NCI-H774 (cell line): ENCODE results near the gene UGT1A4.

Experiments
- DNase-seq: peaks from one replicate; lab custom pipeline; 2025; lab: John Stamatoyannopoulos, UW

UGT1A4 gene

DNA sequence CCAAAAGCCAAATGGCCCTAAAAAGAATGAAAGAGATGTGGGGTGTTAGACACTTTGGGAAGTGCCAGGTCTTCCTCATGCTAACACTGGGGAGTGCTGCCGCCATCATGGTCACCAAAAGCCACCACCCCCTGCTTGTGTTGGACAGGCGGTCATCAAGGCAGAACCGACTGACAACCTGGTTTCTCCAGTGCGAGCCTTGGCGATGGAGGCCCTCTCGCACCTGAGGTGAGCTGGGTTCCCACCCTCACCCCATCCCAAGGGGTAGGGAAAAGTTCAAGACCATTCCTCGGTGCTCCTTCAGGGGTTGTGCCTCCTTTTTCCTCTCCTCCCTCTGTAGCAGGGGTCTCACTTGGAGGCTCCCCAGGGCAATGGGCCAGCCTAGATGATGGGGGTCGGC, 93.2 kb downstream of the UGT1A4 start:
- no peak for DNase-seq

DNA sequence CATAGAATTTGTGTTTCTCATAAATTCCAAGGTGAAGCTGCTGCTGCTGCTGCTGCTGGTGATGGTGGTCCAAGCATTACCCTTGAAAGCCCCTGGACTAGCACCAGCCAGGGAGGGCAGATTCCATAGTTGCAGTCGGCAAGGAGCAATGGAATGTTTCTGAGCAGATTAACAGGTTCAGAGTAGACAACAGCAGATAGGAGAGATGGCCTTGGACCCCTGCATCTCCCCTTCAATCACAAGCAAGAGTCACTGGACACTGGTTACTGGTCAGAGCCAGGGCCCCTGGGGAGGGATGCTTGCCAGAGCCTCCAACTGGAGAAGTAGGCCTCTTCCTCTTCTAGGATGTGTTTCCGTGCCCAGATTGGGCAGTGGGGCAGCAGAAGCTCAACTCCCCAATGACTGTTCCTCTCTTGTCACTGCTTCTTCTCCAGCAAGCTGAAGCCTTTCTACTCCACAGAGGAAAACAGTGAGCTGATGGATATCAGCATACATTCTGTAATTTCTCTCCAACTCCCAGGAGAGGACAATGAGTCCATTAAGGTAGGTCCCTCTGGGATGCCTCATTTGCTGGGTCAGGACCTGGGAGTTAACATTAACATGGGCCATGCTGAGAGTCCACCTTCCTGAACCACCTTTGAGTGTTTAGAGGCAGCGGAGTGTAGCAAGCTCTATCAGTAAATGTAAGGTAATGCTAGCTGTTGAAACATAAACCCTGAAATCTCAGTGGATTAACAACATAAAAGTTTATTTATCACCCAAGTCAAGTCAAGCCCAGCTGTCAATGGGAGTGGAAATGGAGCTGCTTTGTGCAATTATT, 94.9 kb downstream of the UGT1A4 start:
- no peak for DNase-seq

DNA sequence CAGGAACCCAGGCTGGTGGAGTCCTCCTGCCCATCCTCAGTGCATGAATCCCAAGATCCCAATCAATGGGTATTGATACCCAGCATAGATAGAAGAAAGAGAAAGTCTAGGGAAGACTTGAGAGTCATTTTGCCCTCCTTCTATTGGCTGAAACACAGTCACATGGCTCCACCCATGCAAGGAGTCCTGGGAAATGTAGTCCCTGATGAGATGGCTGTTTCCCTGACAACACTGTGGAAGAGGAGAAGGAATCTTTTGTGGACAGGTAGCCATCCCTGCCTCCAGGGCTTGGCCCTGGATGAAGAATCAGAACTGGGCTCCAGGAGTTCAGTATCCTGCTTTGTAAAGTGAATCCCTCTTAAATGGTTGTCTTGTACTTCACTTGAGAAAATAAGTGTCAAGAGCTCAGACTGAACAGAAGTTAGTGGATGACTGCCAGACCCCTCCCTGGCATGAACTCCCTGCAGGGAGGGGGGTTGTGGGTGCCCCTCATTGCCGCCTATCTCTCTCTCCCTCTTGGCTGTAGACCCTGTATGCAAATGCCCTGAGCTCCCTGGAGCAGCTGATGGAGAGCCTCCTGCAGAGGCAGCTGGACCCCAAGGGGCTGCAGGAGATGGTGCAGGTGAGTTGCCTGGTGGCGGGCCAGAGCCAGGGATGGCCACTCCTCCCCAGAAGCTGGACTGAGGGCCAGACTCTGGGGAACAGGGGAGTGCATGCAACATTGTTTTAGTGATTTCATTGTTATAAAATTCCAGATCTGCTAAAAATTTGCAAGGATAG, 95.7 kb downstream of the UGT1A4 start:
- DNase-seq, result no peak

DNA sequence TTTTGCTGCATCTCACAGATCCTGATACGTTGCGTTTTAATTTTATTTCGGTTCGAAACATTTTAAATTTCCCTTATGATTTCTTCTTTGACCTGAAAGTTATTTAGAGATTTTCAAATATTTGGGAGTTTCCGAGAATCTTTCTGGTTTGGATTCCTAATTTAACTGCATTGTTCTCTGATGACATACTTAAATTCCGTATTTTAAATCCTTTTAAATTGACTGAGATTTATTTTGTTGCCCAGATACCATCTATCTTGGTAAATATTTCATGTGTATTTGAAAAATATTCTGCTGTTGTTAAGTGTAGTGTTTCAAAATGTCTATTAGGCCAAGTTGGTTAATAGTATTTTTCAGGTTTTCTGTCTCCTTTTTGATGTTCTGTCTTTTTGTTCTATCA, 97.3 kb downstream of the UGT1A4 start:
- no peak for DNase-seq

- DNase-seq, result no peak
Measured at GRCh38 chr2:233816334-233816733, 97.8 kb downstream of the UGT1A4 start.

DNA sequence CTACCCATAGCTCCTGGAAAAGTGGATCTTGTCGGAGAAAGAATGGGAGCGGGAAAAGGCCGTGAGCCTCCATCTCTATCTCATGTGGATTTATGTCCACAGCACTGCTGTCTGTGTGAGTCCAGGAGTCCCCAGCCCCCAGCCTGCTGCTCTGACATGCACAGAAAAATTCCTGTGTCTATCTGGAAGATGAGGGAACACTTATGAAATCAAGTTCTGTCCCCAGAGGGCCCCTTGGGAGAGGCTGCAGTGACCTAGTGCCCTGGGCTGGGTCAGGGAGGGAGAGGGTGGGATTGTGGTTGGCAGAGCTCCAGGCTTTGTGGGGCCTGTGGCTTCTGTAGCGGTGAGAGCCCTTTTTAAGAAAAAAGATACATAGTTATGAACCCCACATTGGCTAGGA, 98.2 kb downstream of the UGT1A4 start:
- no peak for DNase-seq

DNA sequence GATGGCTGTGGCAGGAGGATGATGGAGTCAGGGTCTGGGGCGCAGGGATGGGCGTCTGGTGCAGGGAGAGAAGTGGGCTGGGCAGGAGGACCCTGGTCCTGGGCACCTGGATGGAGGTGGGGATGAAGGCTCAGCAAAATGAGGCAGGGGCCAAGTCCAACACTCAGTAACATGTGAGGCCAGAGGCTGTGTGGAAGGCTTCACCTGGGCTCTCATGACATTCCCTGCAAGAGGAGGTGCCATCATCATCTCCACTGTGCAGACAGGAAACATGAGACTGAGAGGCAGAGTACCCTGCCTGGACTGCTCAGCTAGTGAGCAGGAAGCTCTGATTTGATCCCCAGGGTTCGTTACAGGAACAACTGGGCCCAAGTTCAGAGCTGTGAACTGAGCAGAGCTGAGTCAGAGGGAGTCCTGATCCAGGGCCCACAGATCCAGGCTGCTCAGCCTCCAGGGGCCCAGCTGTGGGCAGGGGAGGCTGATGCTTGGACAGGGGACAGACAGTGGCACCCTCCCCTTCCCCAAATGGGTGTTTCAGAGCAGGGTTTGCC, 98.9 kb downstream of the UGT1A4 start:
- no peak for DNase-seq

DNA sequence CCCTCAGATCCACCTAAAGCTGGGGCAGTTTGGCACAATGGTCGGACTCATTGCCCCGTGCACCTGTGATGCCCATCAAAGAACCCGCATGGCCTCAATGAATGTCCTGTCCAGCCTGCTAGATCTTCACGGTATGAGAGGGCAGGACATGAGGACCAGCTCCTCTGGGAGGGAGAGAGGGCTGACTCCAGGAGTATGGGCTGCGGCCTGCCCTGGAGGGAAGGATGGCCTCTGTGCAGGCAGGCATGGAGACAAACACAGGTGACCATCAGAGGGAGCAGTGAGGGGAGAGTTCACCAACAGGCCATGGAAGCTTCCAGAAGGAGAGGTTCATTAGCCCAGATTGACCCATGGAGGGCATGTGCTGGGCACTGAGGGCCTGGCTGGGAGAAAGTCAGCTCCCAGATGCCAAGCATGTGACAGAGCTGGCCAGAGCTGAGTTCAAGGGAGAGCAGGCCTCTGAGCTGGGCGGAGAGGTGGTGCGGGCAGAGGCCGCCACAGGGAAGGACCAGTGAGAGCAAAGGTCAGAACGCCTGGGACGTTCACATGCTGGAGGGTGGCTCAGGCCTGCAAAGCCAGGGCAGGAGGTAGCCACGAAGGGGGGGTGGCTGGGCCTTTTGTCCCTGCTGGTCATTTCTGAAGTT, 99.6 kb downstream of the UGT1A4 start:
- no peak for DNase-seq

DNA sequence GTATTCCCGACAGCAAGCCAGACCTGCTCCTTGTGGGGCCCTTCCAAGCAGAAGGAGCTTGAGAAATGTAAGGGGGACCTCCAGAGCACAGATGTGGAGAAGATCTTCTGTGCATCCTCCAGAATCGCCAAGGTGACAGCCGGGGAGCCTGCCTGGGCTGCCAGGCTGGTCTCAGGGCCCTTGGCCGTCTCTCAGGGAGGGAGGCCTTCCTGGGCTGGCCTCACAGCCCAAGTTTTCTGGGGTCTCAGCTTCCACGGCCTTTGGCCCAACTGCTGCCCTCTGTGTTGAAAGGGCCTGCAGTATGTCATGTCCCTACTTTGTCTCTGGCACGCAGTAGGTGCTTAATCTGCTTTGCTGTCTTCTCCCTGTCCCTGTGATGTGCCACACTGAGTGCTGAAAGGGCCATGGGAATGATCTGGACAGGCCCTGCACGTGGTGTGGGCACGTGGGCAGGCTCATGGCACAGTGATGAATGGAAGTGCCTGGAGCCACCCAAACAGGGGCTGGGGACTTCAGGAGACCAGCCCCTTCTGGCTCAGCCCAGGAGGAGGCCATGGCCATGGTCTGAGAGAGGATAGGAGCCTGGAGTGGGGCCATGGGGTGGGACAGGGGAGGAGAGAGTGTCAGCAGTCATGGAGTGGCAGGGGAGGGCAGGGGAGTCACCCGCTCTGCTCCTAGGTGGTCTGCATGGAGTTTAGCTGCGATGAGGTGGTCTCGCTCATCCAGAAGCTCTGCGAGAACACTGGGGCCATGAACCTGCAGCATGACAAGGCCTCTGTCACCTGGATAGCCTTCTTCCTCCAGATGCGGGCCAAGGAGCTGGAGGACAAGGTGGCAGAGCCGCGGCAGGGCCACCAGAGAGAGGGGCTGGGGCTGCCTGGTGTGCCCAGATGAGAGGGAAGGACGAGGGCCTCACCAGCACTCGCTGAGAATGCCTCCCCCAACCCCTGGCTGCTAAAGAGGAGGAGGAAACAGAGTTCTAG, 100.4 kb downstream of the UGT1A4 start:
- DNase-seq, result no peak

GRCh38 chr2:233819884-233820773, 101.6 kb downstream of the UGT1A4 start:
- no peak for DNase-seq

GRCh38 chr2:233820774-233821105, 102.2 kb downstream of the UGT1A4 start:
- no peak for DNase-seq

DNA sequence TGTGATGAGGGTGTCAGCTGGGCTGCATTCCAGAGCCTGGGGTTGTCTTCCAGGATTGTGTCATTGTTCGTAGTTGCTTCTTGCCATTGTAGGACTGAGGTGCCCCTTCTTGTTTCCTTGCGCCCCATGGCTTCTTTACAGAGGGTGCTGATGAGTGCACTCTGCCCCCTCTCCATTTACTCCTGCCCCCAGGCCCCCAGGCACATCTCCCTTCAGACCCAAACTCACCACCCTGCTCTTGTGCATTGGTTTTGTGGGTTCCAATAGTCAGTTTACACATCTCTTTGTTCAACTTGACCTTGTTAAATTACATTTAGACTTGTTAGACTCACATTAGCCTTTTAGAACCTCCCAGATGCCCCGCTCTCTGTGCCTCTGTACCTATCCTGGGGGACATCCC, 102.7 kb downstream of the UGT1A4 start:
- DNase-seq, result no peak

DNA sequence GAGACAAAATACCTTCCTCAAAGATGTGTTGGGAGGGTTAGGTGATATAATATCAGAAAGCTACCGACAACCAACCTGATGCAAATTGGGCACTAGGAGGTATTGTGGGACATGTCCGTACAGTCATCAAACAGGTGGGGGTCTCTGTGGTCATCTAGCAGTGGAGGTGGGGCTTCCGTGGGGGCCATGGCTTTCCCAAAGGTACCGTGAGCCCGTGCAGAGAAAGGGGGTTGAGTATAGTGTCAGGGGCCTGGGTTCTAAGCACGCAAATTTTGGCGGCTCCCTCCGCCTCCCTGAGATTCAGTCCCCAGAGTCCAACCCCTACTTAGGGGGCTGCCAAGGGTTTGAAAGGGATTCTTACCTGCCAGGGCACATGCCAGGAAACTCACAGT, 103.2 kb downstream of the UGT1A4 start:
- no peak for DNase-seq

GRCh38 chr2:233822101-233822771, 103.7 kb downstream of the UGT1A4 start:
- DNase-seq, result no peak
